Stimulated activated CD4-positive, alpha-beta T cell treated with anti-CD3 and anti-CD28 coated beads, Interleukin-2, amount 100 ng/mL, for 4 hours (primary cell): ENCODE measurements around the gene OR1E2.
"Not testable (repeated sequence)": the region's sequence is repeated elsewhere in the genome, so short reads cannot be mapped to it uniquely, and the experiment has no call there.

Experiments used
- DNase-seq: peaks from one replicate; pipeline ENCODE4 v3.0.0-alpha.2; 2020; ENCODE audit warnings: low read depth

OR1E2 gene

GRCh38 chr17:3397801-3398200 lies 35.8 kb downstream of the OR1E2 start:
- not testable (repeated sequence) for DNase-seq

- no peak for DNase-seq
Observed at GRCh38 chr17:3389791-3390190, 43.9 kb downstream of the OR1E2 start.

GRCh38 chr17:3385869-3386816 lies 47.5 kb downstream of the OR1E2 start, which contains the start of gene OR3A2:
OR3A2 (minus strand) TSS chr17:3386308.
- DNase-seq = no peak
